DND-41 (cell line): ENCODE data around the gene FAM50B.

ENCODE experiments used
- CTCF ChIP-seq: IDR thresholded peaks from 2 replicates; pipeline ENCODE4 v1.5.1; 2012; ENCODE audit warnings: borderline replicate concordance, low read length, moderate library complexity, mild to moderate bottlenecking; ENCODE audit not compliant: poor library complexity, severe bottlenecking; ENCODE audit errors: extremely low read depth
- EZH2 ChIP-seq: IDR thresholded peaks from 3 replicates; pipeline ENCODE4 v1.6.1; 2012; ENCODE audit warnings: borderline replicate concordance, low read depth, mild to moderate bottlenecking, moderate library complexity, low read length, inconsistent platforms; ENCODE audit not compliant: severe bottlenecking

- TF ChIP-seq CTCF: no peak
- no peak for TF ChIP-seq EZH2
Measured at GRCh38 chr6:3835055-3835731, 14.0 kb upstream of the FAM50B start.
